ENCODE measurements around the gene COX20.

The COX20 gene

DNA sequence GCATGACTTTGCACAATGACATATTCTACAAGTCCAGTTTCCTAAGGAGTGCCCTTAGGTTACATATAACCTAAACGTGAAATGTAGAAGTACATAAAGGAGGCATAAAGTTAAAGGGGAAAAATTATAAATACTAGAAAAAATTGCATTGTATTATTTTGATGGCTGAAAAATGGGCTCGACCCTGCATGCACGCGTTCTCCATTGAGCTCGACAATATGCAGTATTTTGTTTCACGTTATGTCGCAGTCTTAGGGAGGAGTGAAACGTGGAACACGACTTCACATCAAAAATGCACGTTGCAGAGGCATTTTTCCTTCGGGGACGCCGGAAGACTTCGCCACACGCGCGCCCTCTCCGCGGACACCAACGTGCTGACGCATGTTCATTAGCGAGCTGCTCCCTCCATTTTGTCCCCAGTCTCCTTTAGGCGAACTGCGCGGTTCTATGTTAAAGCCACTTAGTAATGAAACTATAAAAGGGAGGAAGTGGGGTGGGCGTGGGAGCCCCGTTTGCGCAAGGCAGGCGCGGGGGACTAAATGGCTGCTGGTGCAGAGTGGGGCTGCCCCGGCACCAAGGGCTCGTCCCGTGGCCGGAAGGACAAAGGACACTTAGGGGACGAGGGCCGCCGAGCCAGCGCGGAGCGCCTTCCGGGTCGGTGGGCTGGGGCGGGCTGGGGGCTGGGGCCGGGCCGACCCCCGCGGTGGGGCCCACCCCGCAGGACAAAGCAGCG, 749 bp upstream of the COX20 start:
- H3K4me3 ChIP-seq (ENCODE audit: low read depth, low read length): peak overlapping the region; percentile 63
- DNase-seq (ENCODE audit: low read depth): peak; percentile 59
- in situ Hi-C loops (cut with HindIII; ENCODE audit: low sequenced_read_pairs): no loop called here
- TF ChIP-seq, protein P1, sequence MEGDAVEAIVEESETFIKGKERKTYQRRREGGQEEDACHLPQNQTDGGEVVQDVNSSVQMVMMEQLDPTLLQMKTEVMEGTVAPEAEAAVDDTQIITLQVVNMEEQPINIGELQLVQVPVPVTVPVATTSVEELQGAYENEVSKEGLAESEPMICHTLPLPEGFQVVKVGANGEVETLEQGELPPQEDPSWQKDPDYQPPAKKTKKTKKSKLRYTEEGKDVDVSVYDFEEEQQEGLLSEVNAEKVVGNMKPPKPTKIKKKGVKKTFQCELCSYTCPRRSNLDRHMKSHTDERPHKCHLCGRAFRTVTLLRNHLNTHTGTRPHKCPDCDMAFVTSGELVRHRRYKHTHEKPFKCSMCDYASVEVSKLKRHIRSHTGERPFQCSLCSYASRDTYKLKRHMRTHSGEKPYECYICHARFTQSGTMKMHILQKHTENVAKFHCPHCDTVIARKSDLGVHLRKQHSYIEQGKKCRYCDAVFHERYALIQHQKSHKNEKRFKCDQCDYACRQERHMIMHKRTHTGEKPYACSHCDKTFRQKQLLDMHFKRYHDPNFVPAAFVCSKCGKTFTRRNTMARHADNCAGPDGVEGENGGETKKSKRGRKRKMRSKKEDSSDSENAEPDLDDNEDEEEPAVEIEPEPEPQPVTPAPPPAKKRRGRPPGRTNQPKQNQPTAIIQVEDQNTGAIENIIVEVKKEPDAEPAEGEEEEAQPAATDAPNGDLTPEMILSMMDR (IDR thresholded peaks at IDR 0.05; ENCODE audit: low read depth, low read length, missing control alignments): no peak

DNA sequence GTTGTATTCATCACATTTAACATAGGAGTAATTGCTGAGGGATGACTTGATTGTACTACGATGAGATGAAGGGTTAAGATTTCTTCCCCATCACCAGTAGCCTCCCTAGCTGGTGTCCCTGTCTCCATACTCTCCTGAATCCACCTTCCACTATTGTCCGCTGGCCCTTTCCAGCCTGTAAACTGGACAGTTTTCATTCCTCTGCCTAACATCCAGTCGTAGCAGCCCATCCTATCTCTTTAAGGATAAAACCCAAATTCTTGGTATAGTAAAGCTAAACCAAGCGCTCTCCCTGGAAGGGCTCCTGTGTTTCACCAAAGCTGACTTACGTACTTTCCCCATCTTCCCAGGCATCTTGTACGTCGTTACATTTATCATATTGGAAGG, 670 bp downstream of the COX20 start:
- no peak for DNase-seq (ENCODE audit: low read depth)
- peak overlapping the region; percentile 63 for H3K4me3 ChIP-seq (ENCODE audit: low read depth, low read length)
- in situ Hi-C loops (cut with HindIII; ENCODE audit: low sequenced_read_pairs): no loop called here
- TF ChIP-seq, protein P1 (IDR thresholded peaks at IDR 0.05; ENCODE audit: low read depth, low read length, missing control alignments): no peak

DNA sequence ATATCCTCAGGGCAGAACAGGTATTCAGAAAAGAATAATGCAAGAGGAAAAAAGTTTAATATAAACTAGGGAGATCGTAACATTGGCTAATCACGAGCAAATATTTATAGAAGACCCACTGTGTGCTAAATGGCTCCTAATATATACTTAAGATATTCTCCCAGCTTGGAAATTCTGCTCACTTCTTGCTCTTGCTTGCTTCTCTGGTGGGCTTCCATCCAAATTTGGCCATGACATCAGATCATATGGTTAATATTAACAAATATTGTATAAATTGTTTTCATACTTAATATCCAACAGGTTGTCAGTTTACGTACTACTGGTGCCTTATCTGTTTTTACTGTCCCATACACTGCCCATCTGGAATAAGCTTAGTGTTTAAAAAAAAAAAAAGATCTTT, 1.1 kb downstream of the COX20 start:
- no peak for DNase-seq (ENCODE audit: low read depth)
- peak overlapping the region; percentile 63 for H3K4me3 ChIP-seq (ENCODE audit: low read depth, low read length)
- in situ Hi-C loops (cut with HindIII; ENCODE audit: low sequenced_read_pairs): no loop called here
- TF ChIP-seq, protein P1 (IDR thresholded peaks at IDR 0.05; ENCODE audit: low read depth, low read length, missing control alignments): no peak

- TF ChIP-seq, protein P1 (IDR thresholded peaks at IDR 0.05; ENCODE audit: low read depth, low read length, missing control alignments): no peak
- H3K4me3 ChIP-seq (ENCODE audit: low read depth, low read length): no peak overlapping the region
- no peak for DNase-seq (ENCODE audit: low read depth)
- in situ Hi-C loops (cut with HindIII; ENCODE audit: low sequenced_read_pairs): no loop called here
Measured at GRCh38 chr1:244837597-244838258, 2.3 kb downstream of the COX20 start.

GRCh38 chr1:244839656-244840055, 4.2 kb downstream of the COX20 start:
- in situ Hi-C loops (cut with HindIII; ENCODE audit: low sequenced_read_pairs): no loop called here
- H3K4me3 ChIP-seq (ENCODE audit: low read depth, low read length): no peak overlapping the region
- no peak for DNase-seq (ENCODE audit: low read depth)
- TF ChIP-seq, protein P1 (IDR thresholded peaks at IDR 0.05; ENCODE audit: low read depth, low read length, missing control alignments): no peak

GRCh38 chr1:244840219-244840794, 4.8 kb downstream of the COX20 start:
- no peak for DNase-seq (ENCODE audit: low read depth)
- in situ Hi-C loops (cut with HindIII; ENCODE audit: low sequenced_read_pairs): no loop called here
- no peak overlapping the region for H3K4me3 ChIP-seq (ENCODE audit: low read depth, low read length)
- TF ChIP-seq, protein P1 (IDR thresholded peaks at IDR 0.05; ENCODE audit: low read depth, low read length, missing control alignments): no peak

Data from astrocyte of the cerebellum (primary cell).